H1 (cell line): Measurements from ENCODE around the gene PLOD1. TPM values are rescaled to one million over a fixed set of nuclear protein-coding genes. Genes with fewer than 3 reads are reported as not detected.

ENCODE experiments used
- CTCF ChIA-PET: fragments of 300-600 bp; sonication (Branson Sonifier 250); formaldehyde crosslinking; loops from one replicate; lab custom pipeline; 2021; ENCODE audit not compliant: partially characterized antibody; lab: Charles Lee
- POLR2A ChIA-PET: fragments of 300-600 bp; sonication (Branson Sonifier 250); formaldehyde crosslinking; loops from one replicate; lab custom pipeline; 2021; ENCODE audit warnings: inconsistent platforms; ENCODE audit not compliant: partially characterized antibody; lab: Charles Lee
- DNase-seq, 2 experiments: peaks; one replicate each; pipeline versions ENCODE4 v3.0.0 to v3.0.0-alpha.2; 2010 to 2022; ENCODE audit warnings: low spot score in 2 of 2, low read depth in 1 of 2, mixed read lengths in 1 of 2
- FAIRE-seq: peaks from 2 replicates; lab custom pipeline; 2011; peaks lifted over from hg19 to GRCh38; lab: Jason Lieb, UNC
- H2AFZ ChIP-seq: 2 replicates; pipeline ENCODE4 v1.8.1; 2012; ENCODE audit warnings: low read length, inconsistent platforms
- H2AK5ac ChIP-seq: 2 replicates; pipeline ENCODE4 v1.6.1; 2013; ENCODE audit warnings: low read depth, low read length
- H2BK120ac ChIP-seq: replicated peaks from 2 replicates; pipeline ENCODE3; 2013; ENCODE audit warnings: low read depth, low read length, inconsistent platforms
- H2BK12ac ChIP-seq: 2 replicates; pipeline ENCODE4 v1.6.1; 2013; ENCODE audit warnings: low read depth, low read length
- H2BK15ac ChIP-seq: 2 replicates; pipeline ENCODE4 v1.6.1; 2013; ENCODE audit warnings: low read length
- H2BK20ac ChIP-seq: 2 replicates; pipeline ENCODE4 v1.6.1; 2013; ENCODE audit warnings: low read length
- H2BK5ac ChIP-seq: 2 replicates; pipeline ENCODE4 v1.6.1; 2013; ENCODE audit warnings: low read depth, low read length
- H3K14ac ChIP-seq: 2 replicates; pipeline ENCODE4 v1.6.1; 2013; ENCODE audit warnings: inconsistent platforms; ENCODE audit not compliant: insufficient read length
- H3K18ac ChIP-seq: 2 replicates; pipeline ENCODE4 v1.6.1; 2013; ENCODE audit warnings: low read length; ENCODE audit errors: extremely low read depth
- H3K23ac ChIP-seq: 2 replicates; pipeline ENCODE4 v1.6.1; 2013; ENCODE audit warnings: inconsistent platforms; ENCODE audit not compliant: insufficient read length
- H3K23me2 ChIP-seq: 2 replicates; pipeline ENCODE4 v1.6.1; 2013; ENCODE audit warnings: low read depth, low read length
- H3K27ac ChIP-seq: 2 replicates; pipeline ENCODE4 v1.6.1; 2011; ENCODE audit warnings: low read depth, low read length, inconsistent platforms
- H3K27me3 ChIP-seq, 4 experiments: replicated peaks in 1 of 4; 1 replicate in 1 of 4; 2 replicates in 3 of 4; pipeline versions ENCODE4 v1.6.1 to v1.8.1; 2011 to 2013; ENCODE audit warnings: low read length in 3 of 4, mild to moderate bottlenecking in 3 of 4, inconsistent platforms in 2 of 4, mixed read lengths in 2 of 4, moderate library complexity in 1 of 4; ENCODE audit not compliant: control insufficient read depth in 3 of 4, insufficient read depth in 3 of 4; ENCODE audit errors: extremely low read depth in 1 of 4
- H3K36me3 ChIP-seq, 4 experiments: 2 replicates each; pipeline versions ENCODE4 v1.6.1 to v1.8.1; 2011 to 2013; ENCODE audit warnings: mild to moderate bottlenecking in 4 of 4, low read length in 3 of 4, moderate library complexity in 2 of 4, control low read depth in 1 of 4, inconsistent platforms in 1 of 4; ENCODE audit not compliant: insufficient read depth in 4 of 4, control insufficient read depth in 2 of 4
- H3K4ac ChIP-seq: replicated peaks from 2 replicates; pipeline ENCODE3; 2013; ENCODE audit warnings: low read length, low read depth, mixed read lengths, inconsistent platforms; ENCODE audit not compliant: insufficient read length
- H3K4me1 ChIP-seq, 4 experiments: replicated peaks in 1 of 4; 1 replicate in 1 of 4; 2 replicates in 3 of 4; pipeline versions ENCODE4 v1.6.1 to v1.8.1; 2011 to 2013; ENCODE audit warnings: low read length in 3 of 4, inconsistent platforms in 2 of 4, mixed read lengths in 1 of 4; ENCODE audit not compliant: insufficient read depth in 4 of 4, control insufficient read depth in 3 of 4
- H3K4me2 ChIP-seq, 2 experiments: 2 replicates each; pipeline versions ENCODE4 v1.6.1 to v1.8.1; 2011 to 2013; ENCODE audit warnings: low read depth in 2 of 2, low read length in 2 of 2, control low read depth in 1 of 2, inconsistent platforms in 1 of 2, mild to moderate bottlenecking in 1 of 2; ENCODE audit not compliant: insufficient read depth in 1 of 2
- H3K4me3 ChIP-seq, 4 experiments: fragments of 200-600, 300-600 bp in 1 of 4; sonication (generic), shearing (Covaris generic), sonication (Bioruptor Twin) in 1 of 4; 2 replicates each; pipeline versions ENCODE4 v1.5.1 to v1.8.1; 2011 to 2016; ENCODE audit warnings: low read length in 4 of 4, low read depth in 3 of 4, control low read depth in 2 of 4, inconsistent platforms in 2 of 4, mild to moderate bottlenecking in 2 of 4, mixed read lengths in 1 of 4, moderate library complexity in 1 of 4; ENCODE audit not compliant: insufficient read depth in 2 of 4; ENCODE audit errors: extremely low read depth in 1 of 4
- H3K56ac ChIP-seq: replicated peaks from 2 replicates; pipeline ENCODE3; 2013; ENCODE audit warnings: low read depth, mild to moderate bottlenecking, mixed read lengths, low read length, inconsistent platforms; ENCODE audit not compliant: insufficient read length
- H3K79me1 ChIP-seq: 2 replicates; pipeline ENCODE4 v1.6.1; 2013; ENCODE audit warnings: low read depth, low read length, control low read depth
- H3K79me2 ChIP-seq, 2 experiments: 2 replicates each; pipeline versions ENCODE4 v1.6.1 to v1.8.1; 2012 to 2013; ENCODE audit warnings: low read length in 2 of 2, mild to moderate bottlenecking in 2 of 2, inconsistent platforms in 1 of 2; ENCODE audit not compliant: insufficient read depth in 2 of 2, control insufficient read depth in 1 of 2
- H3K9ac ChIP-seq, 4 experiments: replicated peaks in 1 of 4; 1 replicate in 1 of 4; 2 replicates in 3 of 4; pipeline versions ENCODE4 v1.6.1 to v1.8.1; 2011 to 2013; ENCODE audit warnings: low read depth in 3 of 4, low read length in 3 of 4, control low read depth in 2 of 4, mild to moderate bottlenecking in 2 of 4, moderate library complexity in 2 of 4, inconsistent platforms in 1 of 4; ENCODE audit errors: extremely low read depth in 1 of 4
- H3K9me3 ChIP-seq, 2 experiments: 2 replicates each; pipeline versions ENCODE4 v1.6.1 to v1.8.1; 2012 to 2013; ENCODE audit warnings: mild to moderate bottlenecking in 2 of 2, moderate library complexity in 2 of 2, control low read depth in 1 of 2, inconsistent platforms in 1 of 2, low read depth in 1 of 2, low read length in 1 of 2, mixed read lengths in 1 of 2; ENCODE audit not compliant: insufficient read depth in 2 of 2
- H4K20me1 ChIP-seq, 2 experiments: replicated peaks in 1 of 2; 2 replicates each; pipeline versions ENCODE3 to v1.8.1; 2011 to 2013; ENCODE audit warnings: inconsistent platforms in 2 of 2, low read length in 2 of 2, mild to moderate bottlenecking in 1 of 2; ENCODE audit not compliant: insufficient read depth in 2 of 2, control insufficient read depth in 1 of 2
- H4K5ac ChIP-seq: 2 replicates; pipeline ENCODE4 v1.6.1; 2013; ENCODE audit warnings: low read length, low read depth, mixed read lengths, inconsistent platforms; ENCODE audit not compliant: insufficient read length
- H4K8ac ChIP-seq: 2 replicates; pipeline ENCODE4 v1.8.0; 2013; ENCODE audit warnings: mild to moderate bottlenecking, moderate library complexity, low read length, inconsistent platforms; ENCODE audit not compliant: insufficient read depth; ENCODE audit errors: extremely low read depth
- H4K91ac ChIP-seq: replicated peaks from 2 replicates; pipeline ENCODE3; 2013; ENCODE audit warnings: low read length, mixed read lengths, inconsistent platforms; ENCODE audit not compliant: insufficient read length
- CHD2 ChIP-seq: IDR thresholded peaks from 2 replicates; pipeline ENCODE4 v1.6.1; 2012; ENCODE audit warnings: low read length, improper control_type of control experiment
- CREB1 ChIP-seq: IDR thresholded peaks from 2 replicates; pipeline ENCODE4 v1.6.1; 2012; ENCODE audit warnings: inconsistent platforms
- E2F6 ChIP-seq: IDR thresholded peaks from 2 replicates; pipeline ENCODE4 v1.6.1; 2012; ENCODE audit warnings: inconsistent platforms
- POLR2A ChIP-seq, 2 experiments: IDR thresholded peaks; 1 replicate in 1 of 2; 2 replicates in 1 of 2; pipeline ENCODE4 v1.6.1; 2011; ENCODE audit warnings: low read depth in 2 of 2, low read length in 2 of 2, mild to moderate bottlenecking in 2 of 2; ENCODE audit errors: control extremely low read depth in 1 of 2
- RAD21 ChIP-seq, 2 experiments: IDR thresholded peaks in 1 of 2; conservative IDR thresholded peaks in 1 of 2; 2 replicates each; pipeline ENCODE4 v1.6.1; 2011; ENCODE audit warnings: low read depth in 2 of 2, low read length in 2 of 2, improper control_type of control experiment in 1 of 2, inconsistent platforms in 1 of 2, mild to moderate bottlenecking in 1 of 2, moderate library complexity in 1 of 2
- SP4 ChIP-seq: IDR thresholded peaks from 2 replicates; pipeline ENCODE4 v1.6.1; 2012; ENCODE audit warnings: low read length, inconsistent platforms
- SRF ChIP-seq: IDR thresholded peaks from 2 replicates; pipeline ENCODE4 v1.6.1; 2011; ENCODE audit warnings: mild to moderate bottlenecking, low read depth, low read length, moderate library complexity
- WGBS, 2 experiments: shearing (Covaris generic) in 1 of 2; methylation state at CpG; one replicate each; pipeline versions ENCODE4 v1.1.6 to v1.1.7; 2013 to 2015; ENCODE audit warnings: low lambda C conversion rate in 2 of 2, mixed read lengths in 2 of 2, inconsistent platforms in 1 of 2, low coverage in 1 of 2, missing lambda C conversion rate in 1 of 2; ENCODE audit not compliant: insufficient replicate concordance in 2 of 2, insufficient coverage in 1 of 2, insufficient read length in 1 of 2; ENCODE audit errors: extremely low coverage in 1 of 2, missing lambda C conversion rate in 1 of 2; 5-methylcytosine and 5-hydroxymethylcytosine counted together
- polyA plus RNA-seq, 7 experiments: library from polyadenylated mRNA; depleted of rRNA in 3 of 7; stranded (reverse) in 5 of 7; unstranded in 2 of 7; fragments of >200 nt in 5 of 7; fragments of 200-250 nt in 2 of 7; gene quantifications; 1 replicate in 5 of 7; 2 replicates in 1 of 7; 4 replicates in 1 of 7; pipeline versions ENCODE4 v1.2.1 to v1.2.3, GENCODE V29; 2011 to 2013; ENCODE audit warnings: missing spikeins in 2 of 7, mixed read lengths in 2 of 7
- total RNA-seq: library from RNA; stranded (reverse); fragmentation: NEBNext Ultra II Directional; extraction: Animal tissue kit (Norgen Biotek cat#: 25700); gene quantifications from 2 replicates; pipeline ENCODE4 v1.2.1, GENCODE V29; 2021

PLOD1 gene
- total and polyA plus RNA-seq, 2 of the 8 experiments (the other 6 are each of a cell fraction or from before 2014, with no cell fraction given), result 44.9 to 51.8 TPM

- Histone ChIP-seq H3K9ac (no peak overlapping the region; a peak in 1 of 7 replicates), H3K23ac (no peak overlapping the region), H3K79me1 (no peaks in the 10 kb centered on the region; the same call in 1 of the 2 replicates), H3K9me3 (peaks cover 0 to 5% of the 10 kb centered on the region in 2 experiments; a peak in 1 of 4 replicates), H3K14ac (no peak overlapping the region), H4K8ac (no peak overlapping the region), H2BK120ac (no peak overlapping the region), H3K4ac (no peak overlapping the region), H3K23me2 (no peaks in the 10 kb centered on the region), H2BK12ac (no peak overlapping the region), H3K4me3 (no peak overlapping the region), H3K27me3 (no peaks in the 10 kb centered on the region), H3K36me3 (peaks cover 21 to 46% (median 36%) of the 10 kb centered on the region in 4 experiments; a peak in 6 of 8 replicates), H4K5ac (no peak overlapping the region), H2BK15ac (no peak overlapping the region), H4K91ac (no peak overlapping the region), H3K56ac (no peak overlapping the region), H3K4me2 (no peak overlapping the region), H3K18ac (no peak overlapping the region), H3K27ac (no peak overlapping the region), H4K20me1 (peaks cover 0 to 5% of the 10 kb centered on the region in 2 experiments), H2AFZ (no peak overlapping the region), H3K79me2 (no peaks in the 10 kb centered on the region), H3K4me1 (no peaks in the 10 kb centered on the region), H2AK5ac (no peak overlapping the region), H2BK20ac (no peak overlapping the region), H2BK5ac (no peak overlapping the region)
- DNase-seq (no peak), FAIRE-seq (no peak)
- ChIA-PET CTCF (interaction anchor here (0.6 to 3.9 kb wide), 6 partner anchors 11 to 333 kb away, joined by 3 to 26 read pairs (median 4); no protein-coding TSS in a partner anchor), POLR2A (interaction anchor here (0.9 to 1.3 kb wide), 3 partner anchors 22 to 105 kb away, joined by 4 to 7 read pairs (median 5); no protein-coding TSS in a partner anchor)
- TF ChIP-seq POLR2A (IDR thresholded peaks at IDR 0.05; ENCODE audit: control extremely low read depth in 1 of 2, low read depth in 2 of 2, low read length in 2 of 2), result no peak
- TF ChIP-seq CHD2, result no peak
- TF ChIP-seq SP4, result no peak
- no peak for TF ChIP-seq CREB1
- TF ChIP-seq RAD21 (IDR thresholded peaks at IDR 0.05 in 1 of 2, conservative IDR thresholded peaks at IDR 0.05 in 1 of 2; ENCODE audit: low read depth in 2 of 2, low read length in 2 of 2), result no peak
- TF ChIP-seq E2F6, result no peak
- no peak for TF ChIP-seq SRF
- WGBS, 2 experiments, result 94% methylated on average over 8 of the region's 8 CpGs; no CpG with 5 or more reads in 1 of the 2 experiments
Measured at GRCh38 chr1:12012560-12013316, 78.2 kb downstream of the PLOD1 start.
